ENCODE measurements around the gene BAD.

DNA sequence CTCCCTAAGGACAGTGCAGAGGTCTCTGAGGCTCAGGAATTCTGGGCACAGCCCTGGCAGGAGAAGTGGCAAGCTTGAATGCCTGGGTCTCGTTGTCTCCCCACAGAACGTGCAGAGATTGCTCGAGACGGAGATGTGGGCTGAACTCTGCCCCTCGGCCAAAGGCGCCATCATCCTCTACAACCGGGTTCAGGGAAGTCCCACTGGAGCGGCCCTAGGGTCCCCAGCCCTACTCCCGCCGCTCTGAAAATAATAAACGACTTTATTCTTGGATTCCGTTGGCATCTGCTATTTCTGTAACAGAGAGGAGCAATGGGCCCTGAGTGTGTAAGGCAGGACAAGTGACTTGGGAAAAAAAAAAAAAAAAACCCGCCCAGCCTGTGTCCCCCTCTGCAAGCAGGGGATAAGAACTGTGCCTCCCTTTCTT is 54.7 kb downstream of the BAD start:
- no peak for TF ChIP-seq CTCF (conservative IDR thresholded peaks at IDR 0.05; ENCODE audit: low read depth, low read length)
- TF ChIP-seq EZH2 (IDR thresholded peaks at IDR 0.05; ENCODE audit: borderline replicate concordance, low read depth, low read length, poor library complexity, severe bottlenecking), result no peak
